SKM-1 treated with dmso at 0.1 percent for 144 hours (cell line): Measurements from ENCODE around the gene EPHB4.
A peak's percentile ranks its signal among the peaks of the same experiment; 100 is the strongest.
"Not testable (repeated sequence)": the region's sequence is repeated elsewhere in the genome, so short reads cannot be mapped to it uniquely, and the experiment has no call there.

ENCODE experiments used
- DNase-seq: peaks from one replicate; lab custom pipeline; 2025; ENCODE audit not compliant: unreplicated experiment; lab: John Stamatoyannopoulos, UW

EPHB4 gene

GRCh38 chr7:100822236-100823139, 4.8 kb downstream of the EPHB4 start:
- DNase-seq: no peak

GRCh38 chr7:100819586-100819985, 7.7 kb downstream of the EPHB4 start:
- no peak for DNase-seq

GRCh38 chr7:100818825-100819224, 8.5 kb downstream of the EPHB4 start:
- no peak for DNase-seq

- DNase-seq: no peak
Observed at GRCh38 chr7:100818366-100818765, 9.0 kb downstream of the EPHB4 start.

GRCh38 chr7:100817097-100817496, 10.2 kb downstream of the EPHB4 start:
- no peak for DNase-seq

GRCh38 chr7:100816515-100816914, 10.8 kb downstream of the EPHB4 start:
- DNase-seq: not testable (repeated sequence)

GRCh38 chr7:100812729-100813128, 14.6 kb downstream of the EPHB4 start:
- no peak for DNase-seq

GRCh38 chr7:100811480-100811879, 15.8 kb downstream of the EPHB4 start:
- DNase-seq: no peak

- no peak for DNase-seq
Observed at GRCh38 chr7:100808354-100808875, 18.9 kb downstream of the EPHB4 start.

GRCh38 chr7:100806883-100807282, 20.4 kb downstream of the EPHB4 start:
- not testable (repeated sequence) for DNase-seq

- DNase-seq: no peak
Observed at GRCh38 chr7:100806276-100806675, 21.0 kb downstream of the EPHB4 start.

- no peak for DNase-seq
Observed at GRCh38 chr7:100804681-100805431, 22.5 kb downstream of the EPHB4 start.

- peak; percentile 41 for DNase-seq
Observed at GRCh38 chr7:100803398-100804161, 23.7 kb downstream of the EPHB4 start.

GRCh38 chr7:100802951-100803350, 24.4 kb downstream of the EPHB4 start:
- DNase-seq: no peak

GRCh38 chr7:100801833-100802568, 25.3 kb downstream of the EPHB4 start:
- DNase-seq: no peak

- peak; percentile 52 for DNase-seq
Observed at GRCh38 chr7:100799037-100799896, 28.1 kb downstream of the EPHB4 start.

GRCh38 chr7:100794741-100795140, 32.6 kb downstream of the EPHB4 start:
- DNase-seq: no peak

- no peak for DNase-seq
Observed at GRCh38 chr7:100793806-100794660, 33.3 kb downstream of the EPHB4 start.
